ENCODE measurements around the gene SFMBT1.
A peak's percentile ranks its signal among the peaks of the same experiment; 100 is the strongest.

Gene SFMBT1

DNA sequence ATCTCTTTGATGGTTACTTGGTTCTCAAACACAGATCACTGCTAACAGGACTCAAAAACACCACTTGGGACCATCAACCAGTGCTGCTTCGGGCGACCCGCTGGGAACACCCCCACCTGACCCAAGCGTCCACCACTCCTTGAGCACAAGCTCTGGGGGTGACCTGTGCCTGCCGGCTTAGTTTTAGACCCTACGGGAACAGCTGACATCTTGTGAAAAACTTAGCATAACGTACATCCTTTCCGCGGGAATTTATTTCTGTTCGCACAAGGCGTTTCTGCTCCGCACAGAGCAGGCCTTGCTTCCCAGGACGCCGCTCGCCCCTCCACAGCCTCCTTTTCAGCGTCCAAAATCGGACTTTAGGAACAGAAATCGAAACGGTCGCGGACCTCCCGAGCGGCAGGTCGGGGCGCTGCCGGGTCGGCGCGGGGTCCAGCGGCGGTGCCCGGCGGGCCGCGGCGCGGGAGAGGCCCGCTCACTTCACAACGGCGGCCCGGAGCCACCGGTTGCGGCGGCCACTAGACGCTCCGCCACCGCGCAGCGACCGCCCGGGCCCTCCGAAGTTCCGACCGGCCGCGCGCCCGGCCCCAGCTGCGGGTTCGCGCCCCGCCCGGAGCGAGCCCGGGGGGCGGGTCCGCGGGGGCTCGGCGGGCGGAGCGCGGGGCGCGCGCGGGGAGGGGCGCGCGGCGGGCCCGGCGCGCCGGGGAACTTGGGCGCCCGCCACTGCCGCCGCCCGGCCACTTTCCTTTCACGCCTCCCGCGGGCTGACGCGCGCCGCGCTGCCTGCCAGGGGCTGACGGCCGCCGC lies 959 bp downstream of the SFMBT1 start:
- ATAC-seq (ENCODE audit: low read depth), result peak; percentile 30; the same call in 2 of the 3 replicates
- no peak for DNase-seq (ENCODE audit: low spot score)

DNA sequence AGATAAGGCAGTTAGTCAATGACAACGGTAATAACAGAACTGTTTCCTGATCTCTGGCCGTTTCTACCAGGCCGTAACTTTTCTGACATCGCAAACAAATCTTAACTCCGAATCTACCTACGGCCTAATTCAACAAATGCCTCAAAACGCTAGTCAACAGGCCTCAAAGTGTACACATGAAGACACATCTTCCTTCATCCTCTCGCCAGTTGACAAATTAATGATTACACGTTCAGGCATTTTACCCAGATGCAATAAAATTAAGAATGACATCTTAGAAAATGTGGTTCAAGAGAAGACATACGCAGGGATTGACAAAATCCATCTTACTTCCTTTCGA lies 1.5 kb downstream of the SFMBT1 start:
- DNase-seq (ENCODE audit: low spot score) (no peak), ATAC-seq (ENCODE audit: low read depth) (no peak; the same call in 2 of the 3 replicates)
- peaks cover 19% of the 10 kb centered on the region for H3K4me1 ChIP-seq (ENCODE audit: insufficient read depth, poor library complexity, severe bottlenecking)
- H3K27ac ChIP-seq (ENCODE audit: poor library complexity, severe bottlenecking), result peak overlapping the region; percentile 65
- H3K36me3 ChIP-seq (ENCODE audit: low read depth), result no peaks in the 10 kb centered on the region
- H3K4me3 ChIP-seq (ENCODE audit: severe bottlenecking), result peak overlapping the region; percentile 77
- H3K9me3 ChIP-seq (ENCODE audit: severe bottlenecking), result no peaks in the 10 kb centered on the region
- no peaks in the 10 kb centered on the region for H3K27me3 ChIP-seq (ENCODE audit: insufficient read depth, poor library complexity, severe bottlenecking)
- TF ChIP-seq, protein P1, sequence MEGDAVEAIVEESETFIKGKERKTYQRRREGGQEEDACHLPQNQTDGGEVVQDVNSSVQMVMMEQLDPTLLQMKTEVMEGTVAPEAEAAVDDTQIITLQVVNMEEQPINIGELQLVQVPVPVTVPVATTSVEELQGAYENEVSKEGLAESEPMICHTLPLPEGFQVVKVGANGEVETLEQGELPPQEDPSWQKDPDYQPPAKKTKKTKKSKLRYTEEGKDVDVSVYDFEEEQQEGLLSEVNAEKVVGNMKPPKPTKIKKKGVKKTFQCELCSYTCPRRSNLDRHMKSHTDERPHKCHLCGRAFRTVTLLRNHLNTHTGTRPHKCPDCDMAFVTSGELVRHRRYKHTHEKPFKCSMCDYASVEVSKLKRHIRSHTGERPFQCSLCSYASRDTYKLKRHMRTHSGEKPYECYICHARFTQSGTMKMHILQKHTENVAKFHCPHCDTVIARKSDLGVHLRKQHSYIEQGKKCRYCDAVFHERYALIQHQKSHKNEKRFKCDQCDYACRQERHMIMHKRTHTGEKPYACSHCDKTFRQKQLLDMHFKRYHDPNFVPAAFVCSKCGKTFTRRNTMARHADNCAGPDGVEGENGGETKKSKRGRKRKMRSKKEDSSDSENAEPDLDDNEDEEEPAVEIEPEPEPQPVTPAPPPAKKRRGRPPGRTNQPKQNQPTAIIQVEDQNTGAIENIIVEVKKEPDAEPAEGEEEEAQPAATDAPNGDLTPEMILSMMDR (IDR thresholded peaks at IDR 0.05; ENCODE audit: poor library complexity, severe bottlenecking), result no peak

More for the DNA sequence above, 959 bp downstream of the SFMBT1 start:
- no peaks in the 10 kb centered on the region for H3K27me3 ChIP-seq (ENCODE audit: insufficient read depth, poor library complexity, severe bottlenecking)
- peaks cover 17% of the 10 kb centered on the region for H3K4me1 ChIP-seq (ENCODE audit: insufficient read depth, poor library complexity, severe bottlenecking)
- H3K27ac ChIP-seq (ENCODE audit: poor library complexity, severe bottlenecking), result peak overlapping the region; percentile 65
- no peaks in the 10 kb centered on the region for H3K36me3 ChIP-seq (ENCODE audit: low read depth)
- TF ChIP-seq, protein P1 (IDR thresholded peaks at IDR 0.05; ENCODE audit: poor library complexity, severe bottlenecking), result no peak
- H3K9me3 ChIP-seq (ENCODE audit: severe bottlenecking), result no peaks in the 10 kb centered on the region
- H3K4me3 ChIP-seq (ENCODE audit: severe bottlenecking), result peak overlapping the region; percentile 77

DNA sequence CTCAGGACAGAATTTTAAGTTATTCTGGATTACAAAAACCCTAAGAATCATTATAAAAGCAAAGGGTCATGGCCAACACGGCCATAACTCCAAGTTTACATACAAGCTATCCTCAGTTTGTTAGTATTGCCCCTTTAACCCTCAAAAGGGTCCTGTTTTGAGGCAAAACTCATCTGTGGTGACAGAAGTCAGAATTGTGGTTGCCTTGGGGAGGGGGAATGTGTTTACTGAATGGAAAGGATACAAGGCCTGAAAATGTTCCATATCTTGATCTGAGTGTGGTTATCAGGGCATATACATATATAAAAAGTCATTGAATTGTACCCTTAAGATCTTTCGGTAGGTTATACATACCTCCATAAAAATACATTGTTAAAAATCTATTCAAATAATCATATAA lies 2.1 kb downstream of the SFMBT1 start:
- Histone ChIP-seq H3K27ac (ENCODE audit: poor library complexity, severe bottlenecking) (no peak overlapping the region), H3K27me3 (ENCODE audit: insufficient read depth, poor library complexity, severe bottlenecking) (no peaks in the 10 kb centered on the region), H3K4me1 (ENCODE audit: insufficient read depth, poor library complexity, severe bottlenecking) (peaks cover 19% of the 10 kb centered on the region), H3K4me3 (ENCODE audit: severe bottlenecking) (no peak overlapping the region), H3K36me3 (ENCODE audit: low read depth) (no peaks in the 10 kb centered on the region), H3K9me3 (ENCODE audit: severe bottlenecking) (no peaks in the 10 kb centered on the region)
- TF ChIP-seq, protein P1 (IDR thresholded peaks at IDR 0.05; ENCODE audit: poor library complexity, severe bottlenecking), result no peak
- DNase-seq (ENCODE audit: low spot score) (no peak), ATAC-seq (ENCODE audit: low read depth) (no peak)

DNA sequence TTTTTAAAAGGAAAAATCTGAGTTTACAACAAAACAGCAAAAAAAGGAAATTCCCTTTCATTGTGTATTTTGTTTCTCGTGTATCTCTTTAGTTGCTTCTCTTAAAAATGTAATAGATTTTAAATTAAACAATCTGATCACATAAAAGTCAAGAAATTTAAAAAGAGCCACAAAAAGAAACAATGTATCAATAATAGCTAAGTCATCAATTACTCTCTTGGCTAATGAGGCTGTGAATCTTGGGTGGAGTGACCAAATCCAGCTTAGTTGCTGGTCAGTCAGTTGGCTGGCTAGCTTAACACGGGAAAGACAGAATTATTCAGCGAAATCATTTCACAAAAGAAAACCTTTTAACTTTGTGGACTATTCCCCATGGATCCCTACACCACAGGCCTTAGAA lies 3.2 kb downstream of the SFMBT1 start:
- H3K27ac ChIP-seq (ENCODE audit: poor library complexity, severe bottlenecking), result no peak overlapping the region
- TF ChIP-seq, protein P1 (IDR thresholded peaks at IDR 0.05; ENCODE audit: poor library complexity, severe bottlenecking), result no peak
- no peaks in the 10 kb centered on the region for H3K27me3 ChIP-seq (ENCODE audit: insufficient read depth, poor library complexity, severe bottlenecking)
- no peaks in the 10 kb centered on the region for H3K9me3 ChIP-seq (ENCODE audit: severe bottlenecking)
- ATAC-seq (ENCODE audit: low read depth), result no peak
- DNase-seq (ENCODE audit: low spot score), result no peak
- H3K4me1 ChIP-seq (ENCODE audit: insufficient read depth, poor library complexity, severe bottlenecking), result peaks cover 19% of the 10 kb centered on the region
- H3K4me3 ChIP-seq (ENCODE audit: severe bottlenecking), result no peak overlapping the region
- no peaks in the 10 kb centered on the region for H3K36me3 ChIP-seq (ENCODE audit: low read depth)

DNA sequence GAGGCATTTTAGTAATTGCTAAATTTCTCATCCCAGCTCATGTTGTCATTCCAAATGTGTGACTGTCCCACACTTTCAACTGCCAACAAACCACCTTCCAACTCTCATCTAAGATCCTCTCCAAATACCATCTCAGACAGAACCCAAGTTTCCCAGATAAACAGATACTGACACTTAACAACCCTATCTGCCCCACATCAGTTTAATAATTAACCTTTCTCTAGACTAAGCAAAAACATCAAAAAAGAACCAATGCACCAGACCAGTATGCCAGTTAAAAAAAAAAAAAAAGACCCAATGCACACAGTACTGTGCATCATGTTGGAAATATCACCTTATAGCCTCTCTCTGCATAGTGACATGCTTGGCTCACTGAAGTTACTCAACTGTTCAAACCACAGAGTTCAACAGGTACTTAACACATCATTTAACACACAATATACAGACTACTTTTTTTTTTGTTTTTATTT lies 5.5 kb downstream of the SFMBT1 start:
- Histone ChIP-seq H3K36me3 (ENCODE audit: low read depth) (no peaks in the 10 kb centered on the region), H3K4me3 (ENCODE audit: severe bottlenecking) (no peak overlapping the region), H3K4me1 (ENCODE audit: insufficient read depth, poor library complexity, severe bottlenecking) (peaks cover 19% of the 10 kb centered on the region), H3K9me3 (ENCODE audit: severe bottlenecking) (no peaks in the 10 kb centered on the region), H3K27me3 (ENCODE audit: insufficient read depth, poor library complexity, severe bottlenecking) (no peaks in the 10 kb centered on the region), H3K27ac (ENCODE audit: poor library complexity, severe bottlenecking) (no peak overlapping the region)
- DNase-seq (ENCODE audit: low spot score) (no peak), ATAC-seq (ENCODE audit: low read depth) (peak; percentile 77)
- TF ChIP-seq, protein P1 (IDR thresholded peaks at IDR 0.05; ENCODE audit: poor library complexity, severe bottlenecking), result no peak
